GM19023 (cell line): ENCODE measurements around the gene NECAB2.

Experiments used
- ATAC-seq: cut with Tn5 transposase; IDR thresholded peaks from one replicate; pipeline ENCODE4 v1.9.1; 2021; ENCODE audit warnings: mild to moderate bottlenecking, moderate library complexity; ENCODE audit not compliant: unreplicated experiment

NECAB2 gene

GRCh38 chr16:83965444-83966152, 2.4 kb upstream of the NECAB2 start:
- ATAC-seq, result no peak

DNA sequence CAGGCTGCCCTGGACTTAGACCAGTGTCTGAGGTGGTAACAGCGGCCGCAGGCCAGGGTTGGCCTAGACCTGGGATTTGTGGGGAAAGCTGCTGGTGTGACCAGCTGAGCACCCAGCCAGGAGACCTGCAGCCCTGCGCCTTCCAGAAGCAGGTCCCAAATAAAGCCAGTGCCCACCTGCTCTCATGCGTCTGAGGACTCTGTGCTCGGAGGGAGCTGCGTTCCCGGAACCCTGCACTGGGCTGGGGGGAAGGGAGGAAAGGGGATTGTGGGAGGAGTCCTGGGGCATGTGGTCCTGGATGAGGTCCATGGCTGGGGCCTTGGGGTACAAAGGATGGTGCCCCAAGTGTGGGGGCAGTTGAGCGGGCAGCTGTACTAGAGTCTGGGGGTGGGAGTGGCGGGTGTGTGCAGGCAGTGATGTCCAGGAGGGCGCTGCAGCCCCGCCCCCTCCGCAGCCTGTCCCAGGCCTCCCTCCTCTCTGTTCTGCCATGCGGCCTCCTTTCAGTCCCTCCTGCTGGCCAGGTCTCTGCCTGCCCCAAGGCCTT, 1.8 kb upstream of the NECAB2 start:
- no peak for ATAC-seq

- ATAC-seq, result no peak
Measured at GRCh38 chr16:83967091-83967490, 953 bp upstream of the NECAB2 start.

- ATAC-seq, result no peak
Measured at GRCh38 chr16:83968306-83968851, 335 bp downstream of the NECAB2 start.

GRCh38 chr16:83968891-83969649, 1.0 kb downstream of the NECAB2 start:
- no peak for ATAC-seq

DNA sequence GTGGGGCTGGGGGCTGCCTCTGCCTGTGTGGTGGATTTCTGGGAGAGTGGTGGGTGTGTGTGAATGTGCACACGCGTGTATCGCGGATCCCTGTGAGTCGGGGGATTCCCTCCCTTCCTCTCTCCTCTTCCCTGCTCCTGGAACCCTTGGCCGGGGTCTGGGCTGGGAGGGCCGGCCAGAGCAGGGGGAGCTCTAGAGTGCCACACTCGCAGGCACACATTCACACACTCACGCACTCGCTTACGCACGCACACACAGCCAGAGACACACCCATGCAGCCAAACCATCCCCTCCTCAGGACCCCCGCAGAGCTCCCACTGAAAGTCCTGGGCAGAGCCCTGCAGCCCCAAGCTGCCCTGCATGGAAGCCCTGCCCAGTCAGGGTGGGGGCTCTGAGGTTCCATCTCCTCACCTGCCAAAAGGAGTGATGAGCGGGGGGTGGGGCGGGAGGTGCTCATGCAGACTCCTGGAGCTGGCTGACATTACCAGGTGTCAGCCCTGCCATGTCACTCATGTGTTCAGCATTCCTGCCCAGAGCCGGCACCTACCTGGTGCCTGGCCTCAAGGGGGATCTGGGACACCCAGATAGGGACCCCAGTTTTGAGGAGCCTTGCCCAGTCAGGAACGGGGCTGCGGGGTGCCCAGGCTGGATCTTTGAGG, 1.9 kb downstream of the NECAB2 start:
- ATAC-seq, result no peak

DNA sequence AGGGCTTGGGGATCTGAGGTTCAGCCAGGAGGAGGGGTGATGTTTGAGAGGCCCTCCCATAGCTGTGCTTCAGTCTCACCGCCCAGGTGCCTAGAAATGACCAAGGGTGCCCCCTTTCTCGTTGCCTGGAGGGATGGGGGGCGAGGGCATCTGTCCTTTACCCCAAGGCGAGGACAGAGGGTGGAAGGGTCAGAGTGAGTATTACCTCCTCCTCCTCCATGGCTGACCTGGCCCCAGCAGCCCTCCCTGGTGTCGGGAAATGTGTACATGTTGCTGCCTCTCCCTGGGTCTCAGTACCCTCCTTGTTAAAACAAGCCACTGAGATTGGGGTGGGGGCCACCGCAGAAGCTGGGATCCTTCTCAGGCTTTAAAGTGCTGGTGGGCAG, 2.4 kb downstream of the NECAB2 start:
- no peak for ATAC-seq

- ATAC-seq, result no peak
Measured at GRCh38 chr16:83971165-83972130, 3.4 kb downstream of the NECAB2 start.

DNA sequence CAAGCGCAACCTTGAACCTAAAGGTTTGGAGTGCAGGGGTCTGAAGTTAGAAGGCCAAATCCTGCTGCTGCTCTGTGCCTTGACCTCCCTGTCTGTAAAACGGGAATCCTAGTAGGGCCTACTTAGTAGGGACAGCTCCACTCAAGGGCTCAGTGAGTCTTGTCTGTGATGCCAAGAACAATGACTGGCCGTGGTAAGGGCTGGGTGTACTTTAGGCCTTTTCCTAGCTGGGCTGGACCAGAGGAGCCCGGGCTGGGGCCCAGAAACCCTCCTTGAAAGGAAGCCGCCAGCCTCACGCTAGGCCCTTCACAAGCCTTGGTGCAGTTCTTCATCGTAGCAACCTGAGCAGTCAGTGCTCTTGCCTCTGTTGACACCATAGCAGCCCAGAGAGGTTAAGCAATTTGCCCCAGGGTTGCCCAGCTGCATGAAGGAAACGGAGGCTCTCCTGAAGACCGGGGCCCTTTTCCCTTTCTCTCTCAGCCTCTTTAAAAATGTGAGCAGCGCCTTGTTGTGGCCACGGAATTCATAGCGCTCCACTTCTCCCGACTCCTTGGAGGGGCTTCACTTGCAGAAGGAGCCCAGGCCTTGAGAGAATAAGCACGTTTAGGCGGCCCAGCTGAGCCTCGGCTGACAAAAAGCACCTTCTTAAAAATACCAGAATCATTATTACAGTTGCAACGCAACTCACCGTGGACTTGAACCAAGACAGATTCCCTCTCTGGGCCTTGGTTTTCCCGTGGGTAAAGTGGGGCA, 4.4 kb downstream of the NECAB2 start:
- ATAC-seq, result no peak

DNA sequence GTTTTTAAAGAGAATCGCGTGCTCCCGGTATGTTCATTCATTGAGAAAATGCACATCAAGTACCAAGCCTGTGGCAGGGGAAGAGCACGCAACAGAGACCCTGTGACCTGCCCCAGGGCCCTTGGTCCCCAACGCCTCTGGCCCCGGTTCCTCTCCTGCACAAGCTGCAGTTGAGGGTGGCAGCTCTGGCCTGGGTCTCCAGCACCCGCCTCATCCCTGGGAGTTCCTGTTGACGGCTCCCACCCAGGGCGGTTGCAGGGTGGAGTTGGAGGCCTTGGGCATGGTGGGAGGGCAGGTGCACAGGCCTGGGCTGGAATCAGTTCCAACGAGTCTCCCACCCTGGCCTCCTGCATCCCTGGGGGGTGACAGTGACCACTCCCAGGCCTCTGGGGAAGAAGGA, 5.0 kb downstream of the NECAB2 start:
- ATAC-seq, result no peak

DNA sequence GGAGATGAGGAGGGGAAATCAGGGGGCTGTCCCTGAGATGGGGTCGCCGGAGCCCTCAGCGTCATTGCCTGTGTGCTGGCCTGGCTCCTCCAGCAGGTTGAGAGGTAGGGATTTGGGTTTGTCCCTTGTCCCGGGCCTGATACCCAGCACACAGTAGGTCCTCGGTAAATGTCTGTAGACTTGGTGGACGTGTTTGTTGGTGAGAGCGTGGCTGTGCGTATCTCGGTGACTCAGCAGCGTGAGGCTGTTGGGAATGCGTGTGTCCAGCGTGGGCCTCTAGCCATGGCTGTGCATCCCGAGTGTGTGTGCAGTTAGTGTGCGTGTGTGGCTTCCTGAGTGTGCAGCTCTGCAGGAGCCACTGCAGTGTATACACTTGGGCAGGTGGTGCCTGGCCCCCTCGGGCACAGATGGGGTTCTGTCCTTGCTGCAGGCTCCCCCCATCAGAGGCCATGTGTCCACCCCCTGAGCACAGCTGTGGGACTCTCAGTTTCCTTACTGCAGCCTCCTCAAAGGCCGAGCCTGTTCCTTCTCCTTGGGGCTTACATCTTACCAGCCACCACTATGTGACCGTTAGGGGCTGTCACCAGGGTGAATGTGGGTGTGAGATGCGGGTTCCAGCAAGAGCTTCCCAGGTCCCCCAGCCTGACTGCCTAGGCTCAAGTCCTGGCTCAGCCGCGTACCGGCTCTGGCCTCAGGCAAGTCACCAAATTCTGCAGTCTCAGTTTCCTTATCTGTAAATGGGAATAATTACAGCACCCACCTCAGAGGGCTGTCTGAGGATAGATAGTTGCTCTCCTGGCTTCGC, 5.7 kb downstream of the NECAB2 start:
- no peak for ATAC-seq

DNA sequence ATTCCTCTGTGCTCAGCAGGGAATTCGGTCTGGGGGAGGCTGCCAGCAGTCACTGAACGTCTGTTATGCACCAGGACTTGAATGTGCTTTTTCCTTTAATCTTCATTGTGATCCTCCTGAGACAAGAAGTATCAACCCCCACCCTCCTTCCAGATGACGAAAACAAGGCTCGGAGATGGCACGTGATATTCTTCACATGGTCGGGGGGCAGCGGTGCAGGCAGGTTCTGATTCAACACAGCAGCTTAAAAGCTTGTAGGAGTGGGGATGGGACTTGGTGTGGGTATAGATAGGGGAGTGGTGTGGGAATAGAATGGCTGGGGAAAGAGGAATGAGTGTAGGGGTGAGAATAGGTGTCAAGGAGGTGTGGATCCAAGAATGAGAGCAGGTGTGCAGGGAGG, 6.4 kb downstream of the NECAB2 start:
- ATAC-seq, result no peak

DNA sequence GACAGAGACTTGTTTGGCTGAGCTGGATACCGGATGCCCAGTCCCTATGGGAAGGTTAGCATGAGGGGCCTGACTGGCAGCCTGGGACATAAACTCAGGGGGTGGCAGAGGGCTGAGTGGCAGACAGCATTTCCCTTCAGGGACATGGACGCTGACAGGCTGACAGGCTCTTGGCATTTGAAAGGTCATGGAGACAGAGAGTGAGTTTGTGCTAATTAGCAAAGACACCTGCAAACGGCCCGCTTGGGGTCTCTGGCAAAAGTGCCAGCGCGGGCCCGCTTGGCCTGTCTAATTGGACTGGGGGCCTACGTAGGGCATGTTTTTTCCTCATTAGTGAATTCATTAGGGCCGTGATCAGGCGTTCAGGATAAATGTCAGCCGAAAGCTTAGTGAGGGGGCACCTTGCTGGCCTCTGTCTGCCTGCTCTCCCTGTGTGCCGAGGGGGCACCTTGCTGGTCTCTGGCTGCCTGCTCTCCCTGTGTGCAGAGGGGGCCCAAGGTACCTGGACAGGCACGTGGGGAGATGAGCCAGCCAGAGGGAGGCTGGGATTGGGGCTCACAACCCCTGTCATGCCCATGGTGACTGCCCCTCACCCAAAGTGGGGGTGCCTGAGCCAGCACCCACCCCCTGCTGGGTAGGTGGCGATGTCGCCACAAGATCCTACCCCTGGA, 7.7 kb downstream of the NECAB2 start:
- no peak for ATAC-seq

DNA sequence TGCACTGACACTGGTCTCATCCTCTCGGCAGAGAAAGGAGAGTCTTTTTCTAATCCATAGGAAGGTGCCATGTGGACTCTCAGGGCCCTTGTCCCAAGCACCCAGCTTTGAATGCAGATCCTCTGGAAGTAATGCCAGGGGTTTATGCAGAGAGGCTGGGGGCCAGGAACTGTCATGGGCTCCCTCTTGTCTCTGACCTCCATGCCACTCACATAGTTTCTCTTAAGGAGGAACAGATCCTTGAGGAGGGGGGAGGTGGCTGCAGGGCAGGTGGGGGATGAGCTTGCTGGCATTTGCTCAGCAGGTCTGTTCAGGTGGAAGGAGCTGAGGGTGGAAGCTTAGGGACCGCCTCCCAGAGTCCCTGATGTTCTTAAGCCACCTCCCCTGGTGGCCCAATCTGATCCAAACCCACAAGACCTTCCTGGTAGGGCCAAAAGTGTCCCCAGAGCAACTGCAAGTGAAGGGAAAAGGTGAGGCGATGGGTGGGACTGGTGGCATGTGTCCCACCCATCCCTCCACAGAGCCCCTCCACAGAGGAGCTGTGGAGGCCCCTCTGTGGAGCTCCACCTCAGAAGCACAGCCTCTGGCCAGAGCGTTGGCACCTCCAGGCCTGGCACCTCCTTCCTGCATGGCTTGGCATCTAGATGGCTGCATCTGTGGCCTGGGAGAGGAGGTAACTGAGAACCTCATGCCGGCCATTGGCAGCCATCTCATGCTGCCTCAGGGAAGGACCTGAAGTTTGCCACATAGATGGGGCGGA, 9.2 kb downstream of the NECAB2 start:
- ATAC-seq, result no peak

- no peak for ATAC-seq
Measured at GRCh38 chr16:83978401-83978904, 10.4 kb downstream of the NECAB2 start.

DNA sequence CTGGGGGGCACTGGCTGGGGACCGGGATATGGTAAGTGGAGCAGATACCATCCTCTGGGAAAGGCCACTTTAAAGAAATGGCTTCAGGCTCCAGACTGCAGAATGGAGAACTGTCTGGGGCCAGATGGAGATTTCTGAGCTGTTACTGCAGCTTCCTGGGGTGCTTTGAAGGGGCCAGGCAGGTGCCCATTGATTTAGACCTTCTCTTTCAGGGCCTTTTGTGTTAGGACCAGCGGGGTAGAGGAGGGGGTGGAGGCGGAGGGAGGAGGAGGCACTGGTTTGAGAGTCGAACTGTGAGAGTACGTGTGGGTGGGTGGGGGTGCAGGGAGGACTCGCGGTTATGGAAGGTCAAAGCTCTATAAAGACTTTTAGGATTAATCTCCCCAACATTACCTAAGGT, 11.4 kb downstream of the NECAB2 start:
- ATAC-seq, result no peak

- ATAC-seq, result no peak
Measured at GRCh38 chr16:83980794-83981193, 12.8 kb downstream of the NECAB2 start.
